ENCODE results near the gene GNAI3. TPM values are rescaled to one million over a fixed set of nuclear protein-coding genes. Genes with fewer than 3 reads are reported as not detected.
"Not testable (repeated sequence)": the region's sequence is repeated elsewhere in the genome, so short reads cannot be mapped to it uniquely, and the experiment has no call there.

GNAI3 gene
- polyA plus RNA-seq, 1 donor (not counting 4 experiments of a cell fraction or from before 2014, with no cell fraction given) = 14.1 TPM

GRCh38 chr1:109659145-109659544 is 110.7 kb downstream of the GNAI3 start:
- H3K9ac ChIP-seq (ENCODE audit: control insufficient read depth, extremely low read depth, insufficient read depth, low read length) = no peak overlapping the region
- H3K4me2 ChIP-seq (ENCODE audit: control insufficient read depth, extremely low read depth, insufficient read depth, low read depth, low read length) = no peak overlapping the region
- no peak for DNase-seq (ENCODE audit: low read depth, low spot score)
- no peaks in the 10 kb centered on the region for H4K20me1 ChIP-seq (ENCODE audit: control insufficient read depth, extremely low read depth, insufficient read depth, low read length)
- no peaks in the 10 kb centered on the region for H3K79me2 ChIP-seq (ENCODE audit: control insufficient read depth, insufficient read depth, low read length)
- H2AFZ ChIP-seq (ENCODE audit: control insufficient read depth, low read length) = no peak overlapping the region
- dilution Hi-C loops (cut with MboI; ENCODE audit: extremely low pct_ligation_motif_present, low sequenced_read_pairs) = no loop called here
- no peaks in the 10 kb centered on the region for H3K9me3 ChIP-seq (ENCODE audit: control insufficient read depth, low read depth, low read length)
- H3K27me3 ChIP-seq (ENCODE audit: control insufficient read depth, extremely low read depth, insufficient read depth, low read length) = no peaks in the 10 kb centered on the region
- peaks cover 7% of the 10 kb centered on the region for H3K4me1 ChIP-seq (ENCODE audit: control insufficient read depth, extremely low read depth, insufficient read depth, low read length)
- no peak overlapping the region for H3K27ac ChIP-seq (ENCODE audit: control insufficient read depth, insufficient read depth, low read length)
- no peak overlapping the region for H3K4me3 ChIP-seq (ENCODE audit: control insufficient read depth in 2 of 3, extremely low read depth in 1 of 3, insufficient read depth in 2 of 3, low read depth in 1 of 3, low read length in 3 of 3)
- no peaks in the 10 kb centered on the region for H3K9me1 ChIP-seq (ENCODE audit: control insufficient read depth, extremely low read depth, insufficient read depth, low read length)
- TF ChIP-seq EZH2 (IDR thresholded peaks at IDR 0.05; ENCODE audit: low read length) (no peak), CTCF (optimal IDR thresholded peaks at IDR 0.05 in 1 of 3, IDR thresholded peaks at IDR 0.05 in 1 of 3, conservative IDR thresholded peaks at IDR 0.05 in 1 of 3; ENCODE audit: extremely low read depth in 1 of 3, insufficient read depth in 2 of 3, low read length in 3 of 3) (no peak)
- H3K36me3 ChIP-seq (ENCODE audit: control insufficient read depth in 2 of 2, extremely low read depth in 1 of 2, insufficient read depth in 2 of 2, low read length in 2 of 2) = no peaks in the 10 kb centered on the region
- FAIRE-seq = no peak

- H2AFZ ChIP-seq (ENCODE audit: control insufficient read depth, low read length) = no peak overlapping the region
- H3K9me3 ChIP-seq (ENCODE audit: control insufficient read depth, low read depth, low read length) = no peaks in the 10 kb centered on the region
- no peaks in the 10 kb centered on the region for H3K9me1 ChIP-seq (ENCODE audit: control insufficient read depth, extremely low read depth, insufficient read depth, low read length)
- H3K9ac ChIP-seq (ENCODE audit: control insufficient read depth, extremely low read depth, insufficient read depth, low read length) = no peak overlapping the region
- no peak overlapping the region for H3K4me3 ChIP-seq (ENCODE audit: control insufficient read depth in 2 of 3, extremely low read depth in 1 of 3, insufficient read depth in 2 of 3, low read depth in 1 of 3, low read length in 3 of 3)
- H4K20me1 ChIP-seq (ENCODE audit: control insufficient read depth, extremely low read depth, insufficient read depth, low read length) = no peaks in the 10 kb centered on the region
- DNase-seq (ENCODE audit: low read depth, low spot score) (no peak), FAIRE-seq (no peak)
- TF ChIP-seq CTCF (optimal IDR thresholded peaks at IDR 0.05 in 1 of 3, IDR thresholded peaks at IDR 0.05 in 1 of 3, conservative IDR thresholded peaks at IDR 0.05 in 1 of 3; ENCODE audit: extremely low read depth in 1 of 3, insufficient read depth in 2 of 3, low read length in 3 of 3) (no peak), EZH2 (IDR thresholded peaks at IDR 0.05; ENCODE audit: low read length) (no peak)
- no peaks in the 10 kb centered on the region for H3K27me3 ChIP-seq (ENCODE audit: control insufficient read depth, extremely low read depth, insufficient read depth, low read length)
- H3K36me3 ChIP-seq (ENCODE audit: control insufficient read depth in 2 of 2, extremely low read depth in 1 of 2, insufficient read depth in 2 of 2, low read length in 2 of 2) = no peaks in the 10 kb centered on the region
- dilution Hi-C loops (cut with MboI; ENCODE audit: extremely low pct_ligation_motif_present, low sequenced_read_pairs) = no loop called here
- H3K4me1 ChIP-seq (ENCODE audit: control insufficient read depth, extremely low read depth, insufficient read depth, low read length) = peaks cover 7% of the 10 kb centered on the region
- no peak overlapping the region for H3K27ac ChIP-seq (ENCODE audit: control insufficient read depth, insufficient read depth, low read length)
- H3K79me2 ChIP-seq (ENCODE audit: control insufficient read depth, insufficient read depth, low read length) = no peaks in the 10 kb centered on the region
- H3K4me2 ChIP-seq (ENCODE audit: control insufficient read depth, extremely low read depth, insufficient read depth, low read depth, low read length) = no peak overlapping the region
Observed at GRCh38 chr1:109659997-109660690, 111.7 kb downstream of the GNAI3 start.

GRCh38 chr1:109660691-109661026 is 112.2 kb downstream of the GNAI3 start:
- H3K36me3 ChIP-seq (ENCODE audit: control insufficient read depth in 2 of 2, extremely low read depth in 1 of 2, insufficient read depth in 2 of 2, low read length in 2 of 2); H3K4me1 ChIP-seq (ENCODE audit: control insufficient read depth, extremely low read depth, insufficient read depth, low read length); H3K9me3 ChIP-seq (ENCODE audit: control insufficient read depth, low read depth, low read length); DNase-seq (ENCODE audit: low read depth, low spot score); H3K27ac ChIP-seq (ENCODE audit: control insufficient read depth, insufficient read depth, low read length); H3K27me3 ChIP-seq (ENCODE audit: control insufficient read depth, extremely low read depth, insufficient read depth, low read length); H3K4me3 ChIP-seq (ENCODE audit: control insufficient read depth in 2 of 3, extremely low read depth in 1 of 3, insufficient read depth in 2 of 3, low read depth in 1 of 3, low read length in 3 of 3); H3K79me2 ChIP-seq (ENCODE audit: control insufficient read depth, insufficient read depth, low read length); H3K9ac ChIP-seq (ENCODE audit: control insufficient read depth, extremely low read depth, insufficient read depth, low read length); FAIRE-seq; dilution Hi-C loops (cut with MboI; ENCODE audit: extremely low pct_ligation_motif_present, low sequenced_read_pairs); H3K9me1 ChIP-seq (ENCODE audit: control insufficient read depth, extremely low read depth, insufficient read depth, low read length); H2AFZ ChIP-seq (ENCODE audit: control insufficient read depth, low read length); H3K4me2 ChIP-seq (ENCODE audit: control insufficient read depth, extremely low read depth, insufficient read depth, low read depth, low read length); H4K20me1 ChIP-seq (ENCODE audit: control insufficient read depth, extremely low read depth, insufficient read depth, low read length): not testable (repeated sequence)
